ENCODE measurements around the gene CDH4. TPM values are rescaled to one million over a fixed set of nuclear protein-coding genes. Genes with fewer than 3 reads are reported as not detected.

The CDH4 gene
- total and polyA plus RNA-seq, 2 donors from 2014 or later, result 1.1 TPM; not detected in 1

GRCh38 chr20:61810066-61810737 lies 558.1 kb downstream of the CDH4 start:
- no peaks in the 10 kb centered on the region for H3K9me3 ChIP-seq (ENCODE audit: control insufficient read depth in 2 of 3, insufficient read depth in 1 of 3, low read length in 3 of 3)
- H3K9ac ChIP-seq (ENCODE audit: low read length in 3 of 3), result no peak overlapping the region
- intact Hi-C loops (cut with DNase I), result no loop called here
- TF ChIP-seq CTCF (IDR thresholded peaks at IDR 0.05; ENCODE audit: borderline replicate concordance, extremely low read depth, insufficient read depth), result no peak
- peak in 1 of 5 donors; percentile 55 for DNase-seq
- no peaks in the 10 kb centered on the region for H3K36me3 ChIP-seq (ENCODE audit: control insufficient read depth in 2 of 3, insufficient read depth in 3 of 3, low read length in 3 of 3)
- H3K27me3 ChIP-seq (ENCODE audit: control insufficient read depth, insufficient read depth, low read length), result no peaks in the 10 kb centered on the region
- H3K4me3 ChIP-seq (ENCODE audit: low read length in 3 of 3), result no peak overlapping the region
- no peak overlapping the region for H3K27ac ChIP-seq (ENCODE audit: low read depth in 2 of 2, low read length in 2 of 2)
- FAIRE-seq, result no peak
- H3K4me1 ChIP-seq (ENCODE audit: control insufficient read depth in 2 of 3, insufficient read depth in 2 of 3, low read depth in 1 of 3, low read length in 3 of 3), result no peaks in the 10 kb centered on the region

GRCh38 chr20:61810738-61811135 lies 558.7 kb downstream of the CDH4 start:
- Histone ChIP-seq H3K9me3 (ENCODE audit: control insufficient read depth in 2 of 3, insufficient read depth in 1 of 3, low read length in 3 of 3) (no peaks in the 10 kb centered on the region), H3K36me3 (ENCODE audit: control insufficient read depth in 2 of 3, insufficient read depth in 3 of 3, low read length in 3 of 3) (no peaks in the 10 kb centered on the region), H3K4me1 (ENCODE audit: control insufficient read depth in 2 of 3, insufficient read depth in 2 of 3, low read depth in 1 of 3, low read length in 3 of 3) (no peaks in the 10 kb centered on the region), H3K27me3 (ENCODE audit: control insufficient read depth, insufficient read depth, low read length) (no peaks in the 10 kb centered on the region), H3K9ac (ENCODE audit: low read length in 3 of 3) (no peak overlapping the region), H3K4me3 (ENCODE audit: low read length in 3 of 3) (no peak overlapping the region), H3K27ac (ENCODE audit: low read depth in 2 of 2, low read length in 2 of 2) (no peak overlapping the region)
- FAIRE-seq (no peak), DNase-seq (peak in 1 of 5 donors; percentile 32)
- intact Hi-C loops (cut with DNase I), result no loop called here
- no peak for TF ChIP-seq CTCF (IDR thresholded peaks at IDR 0.05; ENCODE audit: borderline replicate concordance, extremely low read depth, insufficient read depth)

GRCh38 chr20:61811166-61811565 lies 559.1 kb downstream of the CDH4 start:
- no peak overlapping the region for H3K27ac ChIP-seq (ENCODE audit: low read depth in 2 of 2, low read length in 2 of 2)
- no peak for TF ChIP-seq CTCF (IDR thresholded peaks at IDR 0.05; ENCODE audit: borderline replicate concordance, extremely low read depth, insufficient read depth)
- DNase-seq (no peak), FAIRE-seq (no peak)
- no peak overlapping the region for H3K9ac ChIP-seq (ENCODE audit: low read length in 3 of 3)
- intact Hi-C loops (cut with DNase I), result no loop called here
- no peaks in the 10 kb centered on the region for H3K9me3 ChIP-seq (ENCODE audit: control insufficient read depth in 2 of 3, insufficient read depth in 1 of 3, low read length in 3 of 3)
- H3K36me3 ChIP-seq (ENCODE audit: control insufficient read depth in 2 of 3, insufficient read depth in 3 of 3, low read length in 3 of 3), result no peaks in the 10 kb centered on the region
- no peak overlapping the region for H3K4me3 ChIP-seq (ENCODE audit: low read length in 3 of 3)
- H3K4me1 ChIP-seq (ENCODE audit: control insufficient read depth in 2 of 3, insufficient read depth in 2 of 3, low read depth in 1 of 3, low read length in 3 of 3), result no peaks in the 10 kb centered on the region
- H3K27me3 ChIP-seq (ENCODE audit: control insufficient read depth, insufficient read depth, low read length), result no peaks in the 10 kb centered on the region

Data from kidney (tissue), 14 donors.